GM12878 (cell line): ENCODE results near the gene RIT2. TPM values are rescaled to one million over a fixed set of nuclear protein-coding genes. Genes with fewer than 3 reads are reported as not detected.

ENCODE experiments used
- ATAC-seq: fragments of 200-7000 bp; cut with Tn5 transposase; 3 replicates; pipeline ENCODE4 v1.9.1; 2020; ENCODE audit warnings: mild to moderate bottlenecking, moderate library complexity
- BruUV-seq: library from RNA; stranded (reverse); fragments of 400-500 nt; replicated peaks from 2 replicates; lab custom pipeline; 2021; lab: Mats Ljungman, UMichigan
- CTCF ChIA-PET: fragments of 300-600 bp; sonication (Branson Sonifier 250); formaldehyde crosslinking; extraction: SDS; loops from one replicate; lab custom pipeline; 2021; ENCODE audit warnings: inconsistent platforms; lab: Yijun Ruan, JAX
- POLR2A ChIA-PET: fragments of 350-600 bp; formaldehyde crosslinking; extraction: SDS; loops from one replicate; lab custom pipeline; 2021; ENCODE audit warnings: inconsistent platforms; lab: Charles Lee
- RAD21 ChIA-PET: fragments of 300-600 bp; sonication (Branson Sonifier 250); formaldehyde crosslinking; loops from one replicate; lab custom pipeline; 2023; ENCODE audit warnings: antibody characterized with exemption; ENCODE audit not compliant: unreplicated experiment; lab: Charles Lee
- SMC1A ChIA-PET: fragments of 300-600 bp; sonication (Branson Sonifier 250); formaldehyde crosslinking; loops from one replicate; lab custom pipeline; 2023; ENCODE audit not compliant: unreplicated experiment, uncharacterized antibody; lab: Charles Lee
- DNase-seq: peaks from one replicate; pipeline ENCODE4 v3.0.0-alpha.2; 2011; ENCODE audit warnings: low read depth, low spot score
- FAIRE-seq: peaks from 3 replicates; lab custom pipeline; 2011; peaks lifted over from hg19 to GRCh38; lab: Jason Lieb, UNC
- H2AFZ ChIP-seq: 2 replicates; pipeline ENCODE4 v1.6.0; 2011; ENCODE audit warnings: low read depth, low read length, control low read depth; ENCODE audit not compliant: control insufficient read depth
- H3K27ac ChIP-seq: 2 replicates; pipeline ENCODE4 v1.5.1; 2011; ENCODE audit warnings: control low read depth; ENCODE audit not compliant: control insufficient read depth, insufficient read depth
- H3K27me3 ChIP-seq, 2 experiments: replicated peaks in 1 of 2; 2 replicates each; pipeline versions ENCODE4 v1.6.0 to v1.6.1; 2011; ENCODE audit warnings: low read length in 1 of 2; ENCODE audit not compliant: control insufficient read depth in 2 of 2, insufficient read depth in 2 of 2
- H3K36me3 ChIP-seq, 2 experiments: 2 replicates each; pipeline ENCODE4 v1.5.1; 2011; ENCODE audit warnings: low read length in 1 of 2; ENCODE audit not compliant: control insufficient read depth in 2 of 2, insufficient read depth in 2 of 2
- H3K4me1 ChIP-seq: 2 replicates; pipeline ENCODE4 v1.6.1; 2011; ENCODE audit warnings: mild to moderate bottlenecking, low read length, moderate library complexity, mixed read lengths; ENCODE audit not compliant: control insufficient read depth, insufficient read depth
- H3K4me2 ChIP-seq: 2 replicates; pipeline ENCODE4 v1.6.0; 2011; ENCODE audit warnings: control low read depth; ENCODE audit not compliant: control insufficient read depth, insufficient read depth
- H3K4me3 ChIP-seq: fragments of 200-600 bp; sonication (generic); 2 replicates; pipeline ENCODE4 v1.5.1; 2016
- H3K79me2 ChIP-seq: 2 replicates; pipeline ENCODE4 v1.6.0; 2011; ENCODE audit warnings: low read length; ENCODE audit not compliant: control insufficient read depth, insufficient read depth
- H3K9ac ChIP-seq: 2 replicates; pipeline ENCODE4 v1.8.0; 2011; ENCODE audit warnings: low read length, control low read depth, mixed read lengths; ENCODE audit not compliant: control insufficient read depth, insufficient read depth
- H3K9me3 ChIP-seq: replicated peaks from 3 replicates; pipeline ENCODE4 v1.5.1; 2011; ENCODE audit warnings: mild to moderate bottlenecking, low read length; ENCODE audit not compliant: control insufficient read depth, insufficient read depth
- H4K20me1 ChIP-seq: 2 replicates; pipeline ENCODE4 v1.6.0; 2011; ENCODE audit not compliant: control insufficient read depth, insufficient read depth
- BACH1 ChIP-seq: fragments of 450-650 bp; IDR thresholded peaks from 2 replicates; pipeline ENCODE4 v1.6.1; 2017; ENCODE audit warnings: mild to moderate bottlenecking, borderline replicate concordance
- BHLHE40 ChIP-seq, 2 experiments: fragments of 450-650 bp in 1 of 2; IDR thresholded peaks; 2 replicates each; pipeline ENCODE4 v1.6.1; 2011 to 2017; ENCODE audit warnings: low read depth in 2 of 2, borderline replicate concordance in 1 of 2, improper control_type of control experiment in 1 of 2, low read length in 1 of 2, mild to moderate bottlenecking in 1 of 2
- CHD1 ChIP-seq: IDR thresholded peaks from 2 replicates; pipeline ENCODE4 v1.6.1; 2012; ENCODE audit warnings: low read depth, low read length, improper control_type of control experiment
- CREM ChIP-seq: IDR thresholded peaks from 2 replicates; pipeline ENCODE4 v1.6.1; 2014; ENCODE audit warnings: antibody characterized with exemption, low read depth
- FOS ChIP-seq: IDR thresholded peaks from 3 replicates; pipeline ENCODE4 v1.6.1; 2011; ENCODE audit warnings: borderline replicate concordance; ENCODE audit not compliant: insufficient read length; ENCODE audit errors: extremely low read depth
- NFYA ChIP-seq: IDR thresholded peaks from 2 replicates; pipeline ENCODE4 v1.6.1; 2011; ENCODE audit warnings: low read depth, mild to moderate bottlenecking, low read length, improper control_type of control experiment, borderline replicate concordance
- PBX3 ChIP-seq: IDR thresholded peaks from 2 replicates; pipeline ENCODE4 v1.6.1; 2011; ENCODE audit warnings: mild to moderate bottlenecking, low read depth, low read length, moderate library complexity; ENCODE audit not compliant: insufficient replicate concordance
- PKNOX1 ChIP-seq: fragments of 450-650 bp; IDR thresholded peaks from 2 replicates; pipeline ENCODE4 v1.6.1; 2016; ENCODE audit warnings: mild to moderate bottlenecking
- POLR2A ChIP-seq: IDR thresholded peaks from 2 replicates; pipeline ENCODE4 v1.6.1; 2011; ENCODE audit warnings: low read depth, mild to moderate bottlenecking, low read length
- PRDM15 ChIP-seq: fragments of 450-650 bp; formaldehyde crosslinking; IDR thresholded peaks from 2 replicates; pipeline ENCODE4 v1.4.0; 2020; ENCODE audit warnings: mild to moderate bottlenecking, moderate library complexity
- RBBP5 ChIP-seq: fragments of 200-600 bp; sonication (generic); conservative IDR thresholded peaks from 2 replicates; pipeline ENCODE4 v1.6.1; 2016
- RFX5 ChIP-seq: IDR thresholded peaks from 2 replicates; pipeline ENCODE4 v1.6.1; 2011; ENCODE audit warnings: low read depth, low read length, improper control_type of control experiment
- SIX5 ChIP-seq: IDR thresholded peaks from 2 replicates; pipeline ENCODE4 v1.6.1; 2011; ENCODE audit warnings: mild to moderate bottlenecking, low read depth, low read length, moderate library complexity; ENCODE audit not compliant: severe bottlenecking
- TCF7 ChIP-seq: IDR thresholded peaks from 2 replicates; pipeline ENCODE4 v1.6.1; 2014; ENCODE audit warnings: antibody characterized with exemption, borderline replicate concordance
- WGBS: methylation state at CpG from one replicate; pipeline ENCODE4 v1.1.6; 2016; ENCODE audit warnings: low lambda C conversion rate; ENCODE audit not compliant: insufficient replicate concordance, insufficient coverage; ENCODE audit errors: missing lambda C conversion rate; 5-methylcytosine and 5-hydroxymethylcytosine counted together
- in situ Hi-C: fragments of 300-500 bp; cut with MboI; formaldehyde crosslinking; loops from 9 replicates; pipeline ENCODE4 v1.14.3; 2018; ENCODE audit warnings: mixed read lengths
- intact Hi-C: fragments of 100-400 bp; cut with micrococcal nuclease; formaldehyde crosslinking; loops from one replicate; pipeline ENCODE4 v1.14.2; 2022; ENCODE audit not compliant: unreplicated experiment
- polyA plus RNA-seq, 11 experiments: library from polyadenylated mRNA; depleted of rRNA in 4 of 11; unstranded in 6 of 11; stranded (reverse) in 5 of 11; fragments of >200 nt; fragmentation: Nextera tagmentation in 4 of 11; fragmentation: Illumina TruSeq in 1 of 11; extraction: Ambion mirVana in 4 of 11; extraction: Trizol in 1 of 11; gene quantifications; 1 replicate in 1 of 11; 2 replicates in 10 of 11; pipeline versions ENCODE4 v1.2.1 to v1.2.3, GENCODE V29; 2011 to 2016; ENCODE audit warnings: inconsistent platforms in 2 of 11, missing spikeins in 2 of 11, low read depth in 1 of 11
- total RNA-seq, 4 experiments: library from RNA; depleted of rRNA in 3 of 4; stranded (reverse); fragments of >200 nt in 3 of 4; fragmentation: Illumina TruSeq in 1 of 4; extraction: Trizol in 1 of 4; gene quantifications; 2 replicates each; pipeline versions ENCODE4 v1.2.1 to v1.2.3, GENCODE V29; 2013 to 2021

Gene RIT2
- total and polyA plus RNA-seq, 10 of the 15 experiments (the other 5 are each of a cell fraction or from before 2014, with no cell fraction given): not detected

GRCh38 chr18:42854558-42854957 lies 260.9 kb downstream of the RIT2 start (continued):
- TF ChIP-seq FOS (no peak), TCF7 (no peak), PKNOX1 (no peak), SIX5 (no peak), PBX3 (no peak), RFX5 (no peak), CHD1 (no peak), POLR2A (no peak), BACH1 (no peak), CREM (no peak), BHLHE40 (IDR thresholded peaks at IDR 0.05; ENCODE audit: borderline replicate concordance in 1 of 2, low read depth in 2 of 2, low read length in 1 of 2) (no peak)

- Histone ChIP-seq H3K27me3 (no peaks in the 10 kb centered on the region), H4K20me1 (no peaks in the 10 kb centered on the region), H3K9ac (no peak overlapping the region), H3K4me3 (no peak overlapping the region), H3K27ac (no peak overlapping the region), H3K4me2 (no peak overlapping the region), H2AFZ (no peak overlapping the region), H3K36me3 (no peaks in the 10 kb centered on the region), H3K9me3 (no peaks in the 10 kb centered on the region), H3K79me2 (no peaks in the 10 kb centered on the region), H3K4me1 (no peaks in the 10 kb centered on the region)
- no peak for ATAC-seq
- ChIA-PET POLR2A (no interaction called here), CTCF (no interaction called here), SMC1A (no interaction called here), RAD21 (no interaction called here)
- 8% methylated on average over 5 of the region's 5 CpGs for WGBS
- no peak for FAIRE-seq
- no TSS peak for BruUV-seq
- in situ Hi-C loops: no loop called here
- DNase-seq: no peak
- TF ChIP-seq PRDM15 (CRISPR knock-in tag) (no peak), NFYA (no peak), RBBP5 (no peak)
- intact Hi-C loops: no loop called here
Measured at GRCh38 chr18:42850174-42851083, 265.1 kb downstream of the RIT2 start.
